ENCODE measurements around the gene HOXA13.

Gene HOXA13

DNA sequence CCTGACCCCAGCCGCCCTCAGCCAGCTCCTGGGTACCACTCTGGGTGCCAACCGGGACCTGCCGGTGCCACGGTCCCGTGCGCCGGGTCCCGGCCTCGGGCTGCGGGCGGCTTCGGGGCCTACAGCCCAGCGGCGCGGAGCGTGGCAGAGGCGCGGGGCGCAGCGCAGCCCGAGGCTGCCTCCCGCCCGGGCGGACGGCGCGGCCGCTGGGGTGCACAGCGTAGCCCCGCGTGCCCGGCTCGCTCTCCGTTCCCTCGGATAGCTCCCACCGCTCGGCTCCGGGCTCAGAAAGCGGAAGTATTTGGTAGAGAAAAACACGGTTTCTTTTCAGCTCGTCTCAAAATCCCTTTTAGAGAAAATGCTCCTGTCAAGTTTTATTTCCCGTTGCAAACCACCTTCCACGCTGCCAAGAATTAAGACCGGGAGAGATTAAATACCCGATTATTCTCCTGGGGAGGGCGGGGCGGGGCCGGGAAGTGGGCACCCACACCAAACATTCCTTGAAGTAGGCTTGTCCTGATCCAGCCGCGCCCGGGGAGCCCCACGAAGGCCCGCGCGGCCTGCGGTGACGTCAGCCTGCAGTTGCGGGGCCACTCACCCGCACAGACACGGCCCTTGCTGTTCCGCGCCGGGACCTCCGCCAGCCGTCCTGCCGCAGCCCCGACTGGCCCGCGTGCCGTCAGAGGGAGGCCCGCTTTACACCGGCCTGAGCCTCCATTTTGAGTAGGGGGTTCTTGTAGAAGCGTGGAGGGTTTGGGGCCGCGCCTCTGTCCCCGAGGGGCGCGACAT lies 7.2 kb downstream of the HOXA13 start:
- no peak for DNase-seq

DNA sequence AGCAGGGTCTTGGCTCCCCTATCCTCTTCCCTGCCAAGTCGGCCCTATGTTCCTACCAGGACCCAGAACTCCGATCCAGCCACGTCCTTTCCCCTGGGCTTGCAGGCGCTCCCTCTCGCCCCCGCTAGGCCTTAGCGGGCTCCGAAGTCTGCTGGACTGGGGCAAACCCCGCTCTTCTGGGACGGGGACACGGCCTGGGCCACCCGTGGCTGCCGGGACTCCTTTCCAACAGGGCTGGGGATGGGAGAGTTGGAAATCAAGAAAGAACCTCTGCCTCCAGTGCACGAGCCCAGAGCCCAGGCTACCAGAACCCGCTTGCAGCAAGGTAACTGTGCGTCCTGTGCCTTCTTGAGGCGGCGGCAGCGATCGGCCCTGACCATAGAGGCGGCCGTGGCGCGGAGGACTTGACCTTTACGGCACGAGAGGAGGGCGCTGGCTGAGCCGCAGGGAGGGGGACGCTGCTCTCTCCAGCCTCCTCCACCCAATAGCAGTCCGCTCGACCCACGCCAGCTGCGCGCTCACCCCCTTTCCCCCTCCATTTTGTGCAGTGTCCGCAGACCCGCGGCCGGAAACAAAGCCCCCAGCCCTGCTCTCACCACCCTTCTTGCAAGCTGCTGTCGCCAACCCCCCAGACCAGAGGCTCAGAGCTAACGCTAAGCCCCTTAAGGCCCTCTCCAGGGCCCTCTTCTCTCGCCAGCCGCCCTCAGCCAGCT lies 7.9 kb downstream of the HOXA13 start:
- DNase-seq, result no peak

DNA sequence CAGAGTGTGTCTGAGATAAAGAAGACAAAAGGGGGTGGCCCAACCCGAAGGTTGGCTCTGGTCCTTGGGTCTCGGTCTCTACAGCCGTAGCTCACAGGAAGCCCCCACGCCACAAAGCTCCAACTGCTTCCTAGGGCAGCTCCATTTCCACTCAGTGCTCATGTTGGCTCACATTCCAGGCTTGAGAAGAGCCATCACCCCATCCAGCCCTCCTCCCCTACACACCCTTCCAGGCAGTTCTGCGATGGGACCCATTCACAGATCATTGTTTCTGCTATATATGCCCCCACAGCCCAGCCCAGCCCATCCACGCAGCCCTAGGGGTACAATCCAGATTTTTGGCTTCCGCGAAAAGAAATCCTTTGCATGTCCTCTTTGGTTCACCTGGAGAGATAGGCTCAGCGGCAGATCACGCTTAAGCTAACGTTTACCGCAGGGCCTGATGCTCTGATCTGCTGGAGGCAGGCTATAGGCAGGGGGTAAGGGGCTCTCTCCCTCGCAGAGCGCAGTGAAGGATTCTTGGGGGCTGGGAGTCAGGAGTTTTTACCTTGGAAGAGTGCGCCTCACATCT lies 8.6 kb downstream of the HOXA13 start:
- no peak for DNase-seq

DNA sequence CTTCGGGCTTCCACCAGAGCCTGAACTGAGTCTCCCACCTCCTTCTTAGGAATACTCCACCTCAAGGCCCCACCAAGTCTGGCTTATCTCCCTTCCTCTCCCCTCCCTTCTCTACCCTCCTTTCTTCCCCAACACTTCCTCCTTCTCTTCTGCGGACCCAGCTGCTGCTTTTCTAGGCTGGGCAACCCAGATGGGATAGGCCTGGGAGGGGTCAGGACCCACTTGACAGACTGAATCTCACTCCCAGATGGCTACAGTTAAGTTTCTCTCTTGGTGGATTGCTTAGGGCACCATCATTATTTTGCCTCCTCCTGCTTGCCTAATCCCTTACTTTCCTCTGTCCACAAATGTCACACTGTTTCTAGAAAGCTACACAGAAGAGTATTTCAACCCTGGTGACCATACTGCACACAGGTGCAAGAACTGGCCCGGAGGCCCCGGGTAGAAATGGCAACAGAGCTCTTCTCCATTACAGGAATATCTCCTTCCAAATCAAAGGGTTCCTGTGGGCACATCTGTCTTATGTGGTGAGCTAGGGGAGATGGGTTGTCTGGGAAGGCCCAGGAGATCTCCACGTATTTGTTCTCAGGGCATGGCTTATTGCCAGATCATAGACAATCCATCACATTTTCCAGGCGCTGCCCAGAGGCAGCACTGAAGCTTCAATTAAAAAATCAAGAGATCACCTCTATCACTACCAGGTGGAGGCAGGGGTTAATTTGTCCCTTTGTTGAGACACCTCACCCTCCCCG lies 9.7 kb downstream of the HOXA13 start:
- no peak for DNase-seq

DNA sequence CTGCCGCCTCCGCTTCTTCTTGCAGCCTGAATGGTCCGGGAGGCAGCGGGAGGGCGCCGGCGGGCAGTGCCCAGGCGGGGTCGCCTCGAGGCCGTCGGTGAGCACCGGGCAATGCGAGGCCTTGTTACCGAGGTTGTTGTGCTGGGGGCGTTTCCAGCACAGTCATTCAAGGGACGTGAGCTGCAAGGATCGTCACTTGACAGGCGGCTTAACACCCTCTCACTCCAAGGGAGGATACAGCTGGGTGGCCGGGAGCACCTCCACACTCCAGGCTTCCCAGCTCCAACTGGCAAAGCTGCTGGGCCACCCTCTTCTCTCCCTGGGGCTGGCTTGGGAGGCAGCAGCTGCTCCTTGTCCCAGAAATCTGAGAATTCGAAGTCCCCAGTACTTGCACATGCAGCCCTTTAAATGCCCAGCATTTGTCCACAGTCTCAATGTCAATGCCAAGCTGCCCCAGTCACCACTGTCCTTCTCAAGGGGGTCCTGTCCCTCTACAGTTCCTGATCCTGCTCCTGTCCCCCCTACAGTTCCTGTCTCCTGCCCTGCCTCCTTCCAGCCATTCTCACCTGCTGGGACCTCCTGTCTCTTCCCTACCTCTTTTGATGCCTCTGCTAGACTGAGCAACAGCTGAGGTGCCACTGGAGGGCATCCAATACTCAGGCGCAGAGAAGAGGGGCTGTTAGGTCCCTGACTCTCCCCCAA lies 10.4 kb downstream of the HOXA13 start:
- no peak for DNase-seq

DNA sequence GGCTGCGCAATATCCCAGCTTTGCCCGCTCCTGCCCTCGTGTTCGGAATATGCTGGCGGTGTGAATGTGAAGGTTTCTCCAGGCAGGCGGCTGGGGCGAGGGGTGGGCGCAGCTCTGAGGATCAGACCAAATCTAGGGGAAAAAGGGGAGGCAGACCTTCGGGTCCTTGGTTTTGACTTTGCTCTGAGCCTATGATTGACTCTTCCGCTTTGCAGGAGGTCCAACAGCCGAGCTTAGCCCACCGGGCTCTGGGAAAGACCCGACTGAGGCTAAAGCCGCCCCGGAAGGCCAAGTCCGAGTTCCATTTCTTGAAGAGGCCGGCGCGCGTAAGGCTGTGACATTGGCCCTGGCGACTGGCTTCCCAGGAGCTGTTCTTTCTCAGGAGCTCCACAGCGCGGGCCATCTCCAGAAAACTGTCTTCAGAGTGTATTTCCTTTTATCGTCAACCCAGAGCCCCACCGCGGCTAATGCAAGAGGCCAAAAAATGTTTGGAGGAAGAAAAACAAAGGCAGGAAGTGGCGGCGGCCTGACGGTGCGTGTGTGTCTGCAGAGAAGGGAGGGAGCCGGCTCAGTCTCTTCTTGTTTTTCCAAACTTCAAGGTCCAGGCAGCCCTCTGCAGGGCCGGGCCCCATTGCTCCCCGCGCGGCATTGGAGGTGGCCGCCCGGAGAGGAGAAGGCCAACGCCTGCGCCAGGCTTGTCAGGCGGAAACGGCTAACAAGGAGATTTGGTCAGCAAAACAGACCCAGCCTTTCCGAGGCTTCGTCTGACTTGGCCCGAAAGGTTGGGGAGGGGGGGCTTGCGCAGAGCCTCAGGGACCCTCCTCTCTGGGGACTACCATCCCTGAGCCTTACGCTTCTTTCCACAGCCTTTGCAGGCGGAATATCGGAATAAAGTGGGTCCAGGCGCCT lies 11.3 kb downstream of the HOXA13 start:
- no peak for DNase-seq

DNA sequence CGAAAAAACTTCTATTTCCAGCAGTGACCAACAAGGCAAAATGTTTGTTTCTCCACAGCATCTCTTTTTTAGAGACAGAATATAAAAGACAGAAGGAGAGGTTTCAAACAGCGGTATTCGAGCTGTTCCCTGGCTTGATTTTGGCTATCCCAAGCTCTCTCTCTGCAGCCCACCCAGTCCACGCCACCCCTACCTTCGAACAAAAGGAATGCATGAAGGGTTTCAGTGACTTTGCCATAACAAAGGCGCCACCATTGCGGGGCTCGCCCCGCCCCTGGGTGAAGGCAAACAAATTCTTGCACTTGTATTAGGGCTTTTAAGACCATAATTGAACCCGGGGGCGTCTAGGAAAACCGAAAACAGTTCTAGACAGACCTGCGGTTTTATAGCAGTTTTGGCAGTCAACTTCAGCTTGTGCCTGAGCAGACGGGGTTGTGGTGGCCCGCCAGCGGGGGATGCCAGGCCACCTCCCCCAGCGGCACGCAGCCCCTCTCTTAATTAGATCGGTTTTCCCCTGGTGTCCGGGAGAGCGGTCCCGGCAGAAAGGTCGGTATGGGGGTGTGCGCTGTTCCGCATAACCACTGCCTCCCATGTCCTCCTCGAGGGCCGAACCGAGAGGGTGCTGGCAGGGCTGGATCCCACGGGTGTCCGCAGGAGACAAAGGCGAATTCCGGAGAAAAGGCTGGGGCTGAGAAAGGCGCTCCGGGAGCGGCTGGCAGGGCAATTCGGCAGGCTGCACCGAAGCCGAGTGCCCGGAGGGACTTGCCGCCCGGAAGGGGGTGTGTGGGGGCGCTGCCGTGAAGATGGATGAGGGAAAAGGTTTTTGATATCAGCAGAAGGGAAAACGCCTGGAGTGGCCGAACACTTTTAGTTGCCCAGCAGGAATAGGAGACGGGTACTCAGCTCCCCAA lies 12.2 kb downstream of the HOXA13 start:
- no peak for DNase-seq

DNA sequence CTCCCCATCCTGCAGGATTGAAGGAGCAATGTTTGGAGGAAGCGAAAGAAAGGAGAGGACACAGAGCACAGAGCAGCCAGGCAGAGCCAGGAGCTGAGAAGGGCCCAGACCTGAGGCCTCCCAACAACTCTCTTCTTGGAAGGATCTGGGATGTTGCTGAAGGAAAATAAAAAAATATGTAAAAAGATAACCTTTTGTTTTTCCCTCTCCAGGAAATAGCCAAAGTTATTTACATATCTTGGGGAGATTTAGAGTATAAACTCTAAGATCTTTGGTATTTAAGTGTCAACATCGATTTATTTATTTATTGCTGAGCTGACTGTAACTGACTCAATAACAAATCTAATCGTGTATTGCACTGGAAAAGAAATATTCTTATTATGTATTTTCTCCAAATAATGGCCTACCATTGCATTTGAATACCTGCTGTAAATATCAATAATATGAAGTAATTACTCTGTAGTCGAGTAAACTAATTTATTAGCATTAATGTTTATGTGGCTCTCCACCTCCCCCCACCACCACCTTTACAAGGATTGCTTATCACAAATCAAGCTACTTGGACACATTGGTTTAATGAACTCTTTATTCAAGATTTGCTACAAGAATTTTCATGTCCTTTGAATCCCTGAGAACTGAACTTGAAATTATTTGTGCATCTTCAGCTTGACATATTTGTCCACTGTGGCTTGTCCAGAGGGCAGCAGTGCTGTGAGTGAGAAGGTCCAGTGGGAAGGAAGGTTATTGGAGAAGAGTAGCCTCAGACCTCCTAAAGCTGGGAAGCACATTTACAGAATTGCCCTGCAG lies 13.0 kb downstream of the HOXA13 start:
- no peak for DNase-seq

DNA sequence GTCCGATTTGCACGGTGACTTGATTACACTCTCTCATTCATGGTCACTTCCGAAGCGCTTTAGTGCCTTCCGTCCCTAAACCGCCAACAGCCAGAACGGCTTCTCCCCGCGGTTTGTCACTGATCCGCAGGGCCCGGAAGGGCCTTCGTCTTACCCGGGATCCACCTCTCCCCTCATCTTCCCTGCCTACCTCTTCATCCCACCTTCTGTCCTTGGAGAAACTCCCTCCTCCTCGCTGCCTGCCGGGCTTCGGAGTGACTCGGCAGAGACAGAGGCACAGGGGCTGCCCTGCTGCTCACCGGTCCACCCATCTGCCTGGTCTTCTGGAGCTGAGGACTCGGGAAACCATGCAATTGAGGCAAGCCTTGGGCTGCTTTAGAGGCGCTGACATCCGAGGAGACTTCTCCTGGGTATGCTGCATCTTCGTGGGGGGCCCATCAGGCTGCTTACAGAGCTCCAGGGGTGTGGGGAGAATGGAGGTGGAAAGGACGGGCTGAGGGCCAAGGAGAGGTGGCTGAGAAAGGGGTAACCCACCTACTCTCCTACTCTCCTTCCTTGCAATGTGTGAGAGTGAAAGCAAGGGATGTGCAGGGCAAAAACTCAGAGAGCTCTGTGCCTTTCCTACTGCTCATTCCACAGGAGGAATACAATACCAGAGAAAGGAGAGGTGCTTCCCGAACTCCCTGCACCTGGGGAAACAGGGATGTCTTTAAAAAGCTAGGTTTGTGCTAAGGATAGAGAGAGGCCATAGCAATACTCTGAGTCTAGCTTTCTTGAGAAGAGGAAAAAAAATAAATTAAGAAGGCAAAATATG lies 13.8 kb downstream of the HOXA13 start:
- DNase-seq, result no peak

DNA sequence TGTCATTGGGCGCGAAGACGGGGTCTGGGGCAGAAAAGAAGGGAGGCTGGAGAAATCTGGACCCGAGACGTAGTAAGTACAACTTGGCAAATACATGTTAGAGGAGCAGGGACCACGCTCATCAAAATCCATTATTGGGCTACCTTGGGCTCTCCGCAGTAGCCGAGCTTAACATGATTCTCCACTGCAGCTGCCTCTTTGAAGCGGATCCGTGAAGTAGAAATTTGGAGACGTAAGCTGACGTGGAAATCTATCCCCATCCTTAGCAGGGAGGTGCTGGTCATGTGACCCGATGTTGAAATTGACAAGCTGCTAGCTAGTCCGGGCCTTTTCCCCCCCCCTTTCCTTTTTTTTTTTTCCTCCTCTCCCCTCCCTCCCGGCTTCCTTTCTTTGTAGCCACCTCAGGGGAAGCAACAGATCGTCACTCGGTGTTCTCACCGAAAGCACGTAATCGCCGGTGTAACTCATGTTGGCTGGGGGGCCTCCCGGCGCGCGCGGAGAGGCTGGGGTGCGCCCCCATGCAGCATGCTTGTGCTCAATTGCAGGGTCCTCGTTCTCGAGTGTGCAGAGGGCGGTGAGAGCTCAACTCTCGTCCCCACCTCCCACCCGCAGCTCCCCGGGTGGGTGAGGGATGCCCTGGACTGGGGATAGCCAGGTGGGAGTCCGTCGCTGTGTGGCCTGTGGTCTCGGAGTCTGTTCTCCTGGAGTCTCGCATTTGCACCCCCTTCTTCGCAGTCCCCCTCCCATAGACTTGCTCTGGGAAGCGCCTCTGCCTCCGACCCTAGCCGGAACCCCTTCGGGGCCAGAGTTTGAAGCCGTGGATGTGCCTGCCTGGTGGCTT lies 14.7 kb downstream of the HOXA13 start, which contains the start of gene HOXA11:
Gene HOXA11, minus strand, starts transcription at position 220 of the 841 bp plus-strand sequence. Its CDS starts 88 bp downstream, at position 132.
- no peak for DNase-seq

DNA sequence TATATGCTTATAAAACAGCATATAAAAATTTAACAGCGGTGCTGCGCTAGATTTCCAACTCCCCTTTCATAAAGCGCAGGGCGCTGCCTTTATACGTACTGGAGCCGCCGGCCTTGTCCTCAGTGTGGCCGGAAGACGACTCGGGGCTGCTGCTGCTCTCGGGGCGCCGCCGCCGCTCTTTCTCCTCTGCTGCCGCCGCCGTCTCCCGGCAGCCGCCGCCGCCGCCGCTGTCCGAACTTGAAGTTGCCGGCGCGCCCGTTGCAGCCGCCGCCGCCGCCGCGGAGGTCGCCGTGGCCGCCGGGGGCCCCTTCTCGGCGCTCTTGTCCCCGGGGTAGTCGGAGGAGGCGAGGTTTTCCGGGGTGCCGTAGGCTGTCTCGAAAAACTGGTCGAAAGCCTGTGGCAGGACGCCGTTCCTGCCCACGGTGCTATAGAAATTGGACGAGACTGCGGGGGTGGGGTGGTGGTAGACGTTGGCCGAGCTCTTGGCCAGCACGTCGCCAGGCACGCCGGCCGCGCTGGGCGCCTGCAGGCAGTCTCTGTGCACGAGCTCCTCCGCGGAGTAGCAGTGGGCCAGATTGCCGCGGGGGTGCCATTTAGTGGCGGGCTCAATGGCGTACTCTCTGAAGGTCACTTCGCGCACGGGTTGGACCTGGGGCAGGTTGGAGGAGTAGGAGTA lies 15.4 kb downstream of the HOXA13 start:
- peak; percentile 16 for DNase-seq

DNA sequence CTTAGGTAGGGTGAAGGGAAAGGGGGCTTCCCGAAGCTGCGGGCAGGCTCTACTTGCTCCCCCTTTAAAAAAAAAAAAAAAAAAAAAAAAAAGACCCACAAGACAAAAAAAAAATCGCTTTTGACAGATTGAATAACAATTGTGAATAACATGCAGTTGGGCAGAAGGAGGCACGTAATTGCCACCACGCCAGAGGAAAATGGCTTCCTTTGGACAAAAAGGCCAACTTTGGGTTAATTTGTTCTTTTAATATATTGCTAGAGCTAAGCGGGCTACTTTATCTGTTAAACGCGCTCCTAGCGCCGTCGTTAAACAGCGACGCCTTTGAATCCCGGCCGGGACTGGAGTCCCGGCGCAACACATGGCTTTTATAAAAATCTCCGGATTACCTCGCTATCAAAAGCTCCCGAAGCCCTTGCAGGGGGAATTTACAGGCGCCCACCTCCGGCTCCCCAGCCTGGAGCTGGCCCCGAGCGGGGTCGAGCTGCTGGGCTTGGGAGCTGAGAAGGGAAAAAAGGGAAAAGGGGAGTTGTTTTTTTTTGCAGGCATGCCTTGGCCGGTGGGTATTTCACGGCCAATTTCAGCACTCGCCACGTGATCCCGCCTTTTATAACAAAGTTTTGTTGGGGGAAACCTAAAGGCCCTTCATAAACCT lies 16.1 kb downstream of the HOXA13 start:
- no peak for DNase-seq

DNA sequence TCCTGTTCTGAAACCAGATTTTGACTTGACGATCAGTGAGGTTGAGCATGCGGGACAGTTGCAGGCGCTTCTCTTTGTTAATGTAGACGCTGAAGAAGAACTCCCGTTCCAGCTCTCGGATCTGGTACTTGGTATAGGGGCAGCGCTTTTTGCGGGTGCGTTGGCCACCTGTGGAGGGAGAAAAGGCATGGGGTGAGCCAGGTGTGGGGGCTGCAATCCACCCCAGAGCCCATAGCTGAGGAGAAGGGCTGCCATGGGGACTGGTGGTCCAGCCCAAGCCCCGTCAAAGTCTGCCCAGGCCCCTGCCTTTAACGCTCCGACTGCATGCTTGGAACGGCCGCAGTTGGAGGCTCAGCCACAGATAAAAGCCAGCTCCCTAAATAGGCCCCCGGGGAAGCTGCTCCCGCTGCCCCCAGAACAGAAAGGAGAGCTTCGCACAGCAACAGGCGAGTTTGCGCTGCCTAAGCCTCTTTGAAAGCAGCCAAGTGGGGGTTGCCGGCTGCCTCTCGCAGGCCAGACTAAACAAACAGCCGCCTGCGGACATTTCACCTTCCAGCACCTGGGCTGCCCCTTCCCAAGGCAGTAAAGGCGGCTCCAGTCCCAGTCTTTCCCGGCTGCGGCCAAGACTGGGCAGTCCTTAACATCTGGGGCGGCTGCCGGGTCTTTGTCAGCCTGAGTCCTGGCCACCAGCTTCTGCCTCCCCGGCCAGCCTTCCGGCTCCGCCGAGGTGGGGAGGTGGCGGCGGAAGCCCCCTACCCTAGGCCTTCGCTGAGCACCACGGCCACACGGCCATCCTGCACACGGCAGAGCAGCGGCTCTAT lies 16.8 kb downstream of the HOXA13 start:
- no peak for DNase-seq

DNA sequence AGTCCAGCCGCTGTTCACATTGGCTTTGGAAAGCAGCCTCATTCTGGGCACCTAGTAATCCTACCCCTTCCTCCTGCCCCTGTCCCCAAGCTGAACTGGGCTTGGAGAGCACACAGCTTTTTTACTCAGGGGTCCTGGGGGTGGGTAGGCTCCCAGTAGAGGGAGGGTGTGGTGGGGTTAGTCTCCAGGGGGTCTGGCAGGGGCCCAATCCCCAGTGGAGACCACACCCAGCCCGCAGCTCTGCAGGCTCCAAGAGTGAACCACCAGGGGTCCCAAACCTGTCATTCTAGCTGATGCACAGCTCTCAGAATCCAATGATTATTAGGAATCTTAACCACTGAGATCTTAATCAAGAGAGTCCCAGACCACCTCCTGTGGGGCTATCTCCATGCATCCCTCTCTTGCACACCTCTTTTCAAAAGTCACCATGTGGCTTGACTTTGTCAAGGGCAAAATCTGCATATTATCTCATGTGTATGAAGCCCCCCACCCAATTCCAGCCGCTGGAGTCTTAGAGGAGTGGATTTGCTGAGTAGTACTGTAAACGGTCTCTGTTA lies 17.5 kb downstream of the HOXA13 start:
- no peak for DNase-seq

DNA sequence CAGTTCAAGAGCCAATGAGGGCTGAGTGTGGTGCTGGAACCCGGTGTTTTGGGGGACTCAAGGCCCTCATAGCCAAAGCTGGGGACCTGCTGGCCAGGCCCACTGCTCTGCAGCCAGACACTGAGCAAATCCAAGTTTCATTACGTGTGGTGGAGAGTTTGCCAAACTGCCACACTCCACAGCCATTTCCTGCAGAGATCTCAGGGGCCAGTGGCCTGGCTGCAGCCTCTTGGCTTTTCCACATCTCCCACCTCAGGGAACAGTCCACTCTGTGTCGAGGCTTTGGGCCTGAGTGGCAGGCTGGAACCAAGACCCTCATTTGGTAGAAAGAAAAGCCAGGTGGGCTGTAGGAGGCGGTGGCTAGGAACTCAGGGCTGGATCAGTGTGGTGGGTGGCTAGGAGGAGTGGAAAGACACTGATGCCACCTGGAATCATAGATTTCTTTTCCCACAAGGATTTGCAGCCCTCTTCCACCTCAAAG lies 18.1 kb downstream of the HOXA13 start:
- DNase-seq, result no peak

Data from fibroblast of skin of scalp (primary cell).